T-helper 1 cell (primary cell): ENCODE measurements around the gene ZNF438.
"Not testable (repeated sequence)": the region's sequence is repeated elsewhere in the genome, so short reads cannot be mapped to it uniquely, and the experiment has no call there.

Experiments
- DNase-seq, 5 donors: peaks; one replicate each; pipeline ENCODE4 v3.0.0-alpha.2; 2012 to 2020

The ZNF438 gene

GRCh38 chr10:30821261-30821993 lies 210.2 kb downstream of the ZNF438 start:
- DNase-seq, result no peak

GRCh38 chr10:30820261-30820991 lies 211.2 kb downstream of the ZNF438 start:
- no peak for DNase-seq

- no peak for DNase-seq
Observed at GRCh38 chr10:30819341-30820181, 212.1 kb downstream of the ZNF438 start.

DNA sequence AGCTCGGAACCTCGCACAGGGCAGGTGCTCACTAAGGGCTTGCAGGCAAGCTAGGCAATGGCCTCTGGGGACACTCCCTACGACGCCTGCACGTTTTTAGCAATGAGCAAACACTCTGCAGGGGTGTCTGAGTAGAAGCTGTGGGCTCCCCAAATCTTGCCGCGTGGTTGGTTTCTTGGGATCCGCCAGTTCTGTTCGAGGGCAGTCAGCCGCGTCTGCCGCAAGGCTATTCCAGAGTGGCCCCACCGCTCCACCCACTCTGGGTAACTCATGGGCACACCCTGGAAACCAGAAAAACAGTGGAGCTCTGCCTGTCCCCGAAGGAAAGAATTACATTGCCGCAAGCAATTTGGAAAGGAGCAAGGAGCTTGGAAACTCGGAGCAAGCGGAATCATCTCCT lies 212.8 kb downstream of the ZNF438 start:
- DNase-seq, result no peak

GRCh38 chr10:30818010-30818660 lies 213.5 kb downstream of the ZNF438 start:
- no peak for DNase-seq

- no peak for DNase-seq
Observed at GRCh38 chr10:30817541-30817940, 214.1 kb downstream of the ZNF438 start.

DNA sequence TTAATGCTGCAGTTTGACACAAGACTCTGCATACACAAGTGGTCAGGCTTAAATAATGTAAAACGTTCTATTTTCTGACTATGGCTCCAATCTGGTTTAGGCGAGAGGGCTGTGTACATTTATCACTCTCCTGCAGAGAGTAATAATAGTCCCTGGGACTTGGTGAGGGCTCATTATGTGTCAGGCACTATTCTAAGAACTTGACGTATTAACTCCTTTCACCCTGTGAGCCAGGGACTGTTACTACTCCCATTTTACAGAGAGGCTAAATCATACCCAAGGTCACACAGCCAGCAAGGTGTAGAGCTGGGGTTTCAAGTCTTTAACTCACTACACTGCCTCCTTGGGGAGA lies 214.9 kb downstream of the ZNF438 start:
- no peak for DNase-seq

- DNase-seq, result no peak
Observed at GRCh38 chr10:30816159-30816819, 215.4 kb downstream of the ZNF438 start.

DNA sequence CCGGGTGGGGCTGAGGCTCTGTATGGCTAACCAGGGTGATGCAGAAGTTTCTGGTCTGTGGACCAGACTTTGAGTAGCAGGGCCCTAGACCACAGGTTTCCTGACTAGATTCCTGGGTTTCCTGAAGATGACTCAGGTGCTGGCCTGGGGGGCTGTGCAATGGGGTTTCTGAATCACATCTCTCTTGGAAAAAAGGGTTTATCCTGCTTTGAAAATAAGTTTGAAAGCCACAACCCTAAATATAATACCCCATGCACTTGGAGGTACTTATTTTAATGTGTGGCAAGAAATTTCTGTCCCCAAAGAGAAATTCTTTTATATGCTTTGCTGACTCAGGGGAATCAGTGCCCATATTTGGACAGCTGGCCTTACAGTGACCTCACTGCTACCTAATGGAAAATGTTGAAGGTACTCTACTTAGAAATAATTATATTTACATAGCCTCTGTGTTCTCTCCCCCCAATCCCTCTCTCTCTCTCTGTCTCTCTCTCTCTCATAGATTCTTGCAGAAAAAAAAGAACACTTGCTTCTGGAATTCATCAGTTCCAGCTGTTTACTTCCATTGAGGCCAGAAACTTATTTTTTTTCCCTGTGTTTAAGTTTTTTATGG lies 217.7 kb downstream of the ZNF438 start:
- DNase-seq, result no peak

- DNase-seq, result no peak
Observed at GRCh38 chr10:30812018-30812851, 219.4 kb downstream of the ZNF438 start.

DNA sequence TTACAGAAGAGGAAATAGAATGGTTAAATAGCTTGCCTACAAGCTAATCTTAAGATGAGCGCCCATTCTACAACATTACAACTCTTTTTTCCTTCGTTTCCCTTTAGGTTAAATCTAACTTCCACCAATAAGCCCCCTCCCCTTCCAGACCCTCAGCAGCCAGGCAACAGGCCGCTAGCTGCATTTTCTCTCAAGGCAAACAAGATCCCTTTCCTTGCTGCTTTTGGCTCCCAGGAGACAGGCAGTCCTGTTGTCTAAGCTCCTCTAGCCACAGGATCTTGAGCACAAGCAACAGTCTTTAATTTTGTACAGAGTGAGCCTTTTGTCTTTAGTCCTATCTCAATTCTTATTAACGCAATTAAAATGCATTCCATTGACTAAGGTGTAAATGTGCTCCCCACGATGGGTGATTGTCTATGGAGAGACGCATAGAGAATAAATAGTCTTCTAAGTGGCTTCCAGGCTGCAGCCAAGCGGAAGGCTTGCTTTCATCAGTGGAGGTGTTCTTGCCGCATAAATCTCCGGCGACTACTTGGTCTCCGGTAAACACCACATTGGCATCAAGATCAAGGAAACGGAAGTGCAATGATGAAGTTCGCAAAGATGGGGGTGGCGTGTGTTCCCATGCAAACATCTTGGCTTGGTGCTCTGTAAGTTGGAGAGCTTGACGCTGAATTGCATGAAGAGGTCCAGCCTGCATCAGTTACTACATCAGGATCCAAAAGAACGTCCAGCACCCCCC lies 220.2 kb downstream of the ZNF438 start:
- peak in 1 of 5 donors; percentile 37 for DNase-seq

- DNase-seq, result no peak
Observed at GRCh38 chr10:30810416-30810815, 221.2 kb downstream of the ZNF438 start.

DNA sequence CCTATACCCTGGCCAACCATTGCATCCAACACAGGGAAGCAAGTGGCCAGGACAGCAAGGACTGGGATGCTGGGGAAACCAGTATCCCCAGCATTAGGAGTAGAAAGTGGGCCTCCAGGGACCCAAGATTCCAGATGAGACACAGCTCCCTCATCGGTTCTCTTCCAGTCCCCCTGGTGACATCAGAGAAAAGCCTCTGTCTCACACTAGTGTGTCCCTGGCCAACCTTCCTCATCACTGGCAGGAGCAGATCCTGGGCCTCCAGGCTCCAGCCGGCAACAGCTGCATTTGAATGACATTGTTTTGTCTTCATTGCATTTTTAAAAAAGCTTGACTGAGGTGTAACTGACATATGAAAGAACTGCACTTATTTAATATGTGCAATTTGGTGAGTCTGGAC lies 224.8 kb downstream of the ZNF438 start:
- DNase-seq, result no peak

DNA sequence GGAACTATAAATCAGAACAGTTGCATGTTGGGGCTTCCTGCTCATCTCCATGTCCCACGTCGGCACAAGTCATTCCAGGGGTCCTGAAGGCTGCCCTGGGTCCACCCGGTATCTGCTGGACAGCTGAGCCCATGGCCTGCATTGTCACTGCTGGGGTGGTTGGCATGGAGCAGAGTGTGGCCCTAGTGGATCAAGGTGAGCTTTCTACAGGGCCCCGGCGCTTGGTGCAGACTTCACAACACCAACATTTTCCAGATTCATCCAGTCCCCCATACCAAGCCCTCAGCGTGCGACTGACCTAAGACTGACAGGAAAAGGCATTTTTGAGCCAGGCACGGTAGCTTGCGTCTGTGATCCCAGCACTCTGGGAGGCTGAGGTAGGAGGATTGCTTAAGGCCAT lies 226.6 kb downstream of the ZNF438 start:
- DNase-seq, result no peak

- no peak for DNase-seq
Observed at GRCh38 chr10:30804478-30805055, 227.1 kb downstream of the ZNF438 start.

DNA sequence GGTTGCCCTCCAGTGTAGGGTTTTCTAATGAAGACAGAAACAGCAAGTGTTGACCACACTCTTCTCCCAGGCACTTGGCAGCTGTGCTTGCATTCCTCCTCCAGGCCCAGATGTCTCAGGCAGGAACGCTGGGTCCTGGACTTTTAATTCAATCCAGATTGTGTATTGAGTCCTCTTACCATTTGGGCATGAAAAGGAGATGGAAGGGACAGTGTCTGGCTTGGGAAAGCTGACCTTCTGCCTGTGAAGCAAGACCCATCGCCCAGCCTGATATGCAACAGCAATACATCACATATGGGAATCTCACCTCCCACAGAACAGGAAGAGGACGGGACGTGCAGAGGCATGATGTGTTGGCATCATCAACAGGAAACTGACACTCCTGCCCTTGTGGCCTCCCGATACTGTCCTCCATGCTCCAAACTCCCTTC lies 227.8 kb downstream of the ZNF438 start:
- DNase-seq, result no peak

GRCh38 chr10:30803058-30803457 lies 228.6 kb downstream of the ZNF438 start:
- DNase-seq, result no peak

GRCh38 chr10:30800368-30800767 lies 231.3 kb downstream of the ZNF438 start:
- no peak for DNase-seq

DNA sequence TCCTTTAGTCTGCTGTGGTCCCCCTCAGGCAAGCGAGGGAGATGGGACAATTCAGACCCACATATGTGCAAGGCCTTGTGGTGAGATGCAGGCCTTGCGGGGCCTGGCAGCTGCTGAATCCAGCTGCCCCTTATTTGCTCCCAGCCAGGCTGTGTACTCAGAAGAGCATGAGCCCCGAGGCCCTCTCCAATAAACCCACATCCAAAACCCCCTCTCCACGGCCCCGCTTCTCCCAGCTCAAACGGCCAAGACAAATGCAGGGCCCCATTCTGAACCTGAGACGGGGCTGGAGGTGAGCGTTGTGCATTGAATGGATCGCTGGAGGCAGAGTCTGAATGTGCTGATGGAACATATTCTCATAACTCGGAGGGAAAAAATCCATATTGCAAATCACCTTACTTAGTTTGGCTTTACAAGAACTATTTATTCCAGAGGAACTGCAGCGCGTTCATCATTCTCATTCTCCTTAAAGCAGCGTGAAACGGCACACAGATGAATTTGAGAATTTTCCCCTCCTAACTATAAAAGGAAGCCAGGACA lies 232.9 kb downstream of the ZNF438 start:
- no peak for DNase-seq

GRCh38 chr10:30795024-30795423 lies 236.6 kb downstream of the ZNF438 start:
- DNase-seq, result not testable (repeated sequence)
